HG02870 (cell line): ENCODE measurements around the gene UQCC5.

Source experiments
- ATAC-seq: cut with Tn5 transposase; IDR thresholded peaks from one replicate; pipeline ENCODE4 v1.9.1; 2021; ENCODE audit warnings: mild to moderate bottlenecking, moderate library complexity; ENCODE audit not compliant: unreplicated experiment

Gene UQCC5

DNA sequence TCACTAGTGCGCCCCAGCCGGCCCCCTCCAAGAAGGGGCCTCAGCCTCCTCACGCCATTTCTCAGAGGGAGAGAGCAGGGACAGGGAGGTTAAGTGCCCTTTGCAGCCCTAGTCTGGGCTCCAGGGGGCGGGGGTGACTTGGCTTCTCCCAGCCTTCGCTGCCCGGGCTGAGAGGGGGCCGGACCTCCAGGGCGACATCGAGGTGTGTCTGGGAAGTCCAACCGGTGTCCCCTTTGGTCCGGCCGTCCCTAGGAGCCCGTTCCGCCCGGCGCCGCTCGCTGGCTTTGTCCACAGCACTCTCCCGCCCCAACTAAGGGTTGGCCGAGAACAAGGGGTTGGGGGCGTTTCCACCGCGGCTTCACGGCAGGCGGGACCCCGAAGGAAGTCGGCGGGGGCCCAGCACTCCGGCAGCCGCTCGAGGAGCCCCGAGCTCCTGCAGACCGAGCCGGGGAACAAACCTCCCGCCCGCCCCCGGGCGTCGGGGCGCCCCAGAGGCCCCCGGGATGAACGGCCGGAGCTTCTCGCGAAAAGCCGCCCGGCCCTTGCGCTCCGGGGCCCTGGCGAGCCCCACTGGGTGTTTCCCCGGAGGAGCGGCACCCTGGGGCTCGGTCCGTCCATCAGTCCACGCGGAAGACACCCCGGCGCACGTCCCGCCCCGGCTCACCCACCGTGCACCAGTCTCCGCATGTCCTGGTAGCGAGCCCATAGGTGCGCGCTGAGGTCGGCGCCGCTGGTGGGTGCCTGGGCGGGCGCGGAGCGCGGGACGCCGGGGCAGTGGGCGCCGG, 3.4 kb upstream of the UQCC5 start:
- no peak for ATAC-seq

DNA sequence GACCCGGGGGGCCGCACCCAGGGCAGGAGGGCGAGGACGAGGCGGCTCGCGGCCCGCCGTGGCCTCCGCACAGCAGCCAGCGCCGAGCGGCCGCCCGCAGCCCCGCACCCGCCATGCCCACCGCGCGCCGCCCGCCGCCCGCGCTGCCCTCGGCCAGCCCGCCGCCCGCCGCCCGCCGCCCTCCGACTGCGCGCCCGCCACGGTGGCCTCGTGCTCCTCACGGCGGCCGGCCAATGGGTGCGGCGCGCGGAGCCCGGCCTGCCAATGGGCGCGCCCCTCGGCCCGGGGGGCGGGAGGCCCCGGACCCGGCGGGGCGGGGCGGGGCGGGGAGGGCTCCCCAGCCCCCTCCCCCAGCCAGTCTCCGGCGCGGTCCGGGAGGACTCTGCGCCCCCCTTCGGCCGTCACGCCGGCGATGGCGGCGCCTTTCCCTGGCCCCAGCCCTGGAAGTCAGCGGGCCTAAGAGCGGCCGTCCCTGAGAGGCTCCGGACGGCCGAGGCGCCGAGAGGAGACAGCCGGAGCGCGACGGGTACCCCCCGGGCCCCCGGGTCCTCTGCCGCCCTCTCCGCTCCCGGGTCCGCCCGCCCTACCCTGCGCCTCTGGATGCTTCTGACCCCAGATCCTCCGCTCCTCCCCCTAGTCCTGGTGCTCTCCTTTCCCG, 2.7 kb upstream of the UQCC5 start, which contains the start of gene NT5DC2:
NT5DC2 (minus strand) TSS at position 235 of the 658 bp plus-strand sequence; CDS start at position 115, 120 bp downstream.
- no peak for ATAC-seq

DNA sequence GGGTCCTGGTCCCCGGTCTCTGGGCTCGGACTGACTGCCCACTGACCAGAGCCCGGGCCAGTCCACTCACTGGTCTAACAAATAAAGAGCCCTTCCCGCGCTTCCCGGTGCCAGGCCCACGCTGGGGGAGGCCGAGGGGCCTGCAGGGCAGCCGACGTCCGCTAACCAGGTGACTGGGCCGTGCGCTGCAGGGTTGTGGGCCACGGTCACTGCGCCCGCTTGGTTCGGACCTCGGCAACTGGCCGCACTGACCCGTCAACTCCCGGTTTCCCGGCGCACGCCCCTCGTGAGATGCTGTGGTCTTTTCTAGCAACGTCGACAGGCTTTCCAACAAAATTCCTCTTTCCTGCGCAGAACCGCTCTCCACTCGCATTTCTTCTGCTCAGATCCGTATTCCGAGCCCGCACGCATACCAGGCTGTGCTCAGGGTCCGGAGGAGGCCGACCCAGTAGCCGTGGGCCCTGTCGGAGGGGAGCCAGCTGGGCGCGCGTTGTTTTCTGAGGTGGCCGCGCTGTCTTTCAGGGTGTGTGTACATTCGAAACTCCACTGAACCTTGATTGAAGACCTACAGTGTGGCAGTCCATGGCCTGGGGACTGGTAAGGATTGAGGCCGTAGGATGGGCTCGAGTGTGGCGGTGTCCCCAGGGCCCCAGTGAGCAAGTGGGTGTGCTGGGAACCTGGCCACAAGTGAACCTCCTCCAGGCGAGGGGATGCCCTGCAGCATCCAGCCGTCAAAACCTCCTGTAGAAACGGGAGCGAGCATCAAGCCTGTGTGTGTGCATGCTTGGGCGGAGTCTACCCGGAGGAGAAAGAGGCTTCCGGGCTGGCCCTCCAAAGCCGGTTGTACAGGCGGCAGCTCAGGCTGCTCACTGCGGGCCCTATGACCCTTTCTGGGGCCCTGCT, 1.9 kb upstream of the UQCC5 start:
- no peak for ATAC-seq

DNA sequence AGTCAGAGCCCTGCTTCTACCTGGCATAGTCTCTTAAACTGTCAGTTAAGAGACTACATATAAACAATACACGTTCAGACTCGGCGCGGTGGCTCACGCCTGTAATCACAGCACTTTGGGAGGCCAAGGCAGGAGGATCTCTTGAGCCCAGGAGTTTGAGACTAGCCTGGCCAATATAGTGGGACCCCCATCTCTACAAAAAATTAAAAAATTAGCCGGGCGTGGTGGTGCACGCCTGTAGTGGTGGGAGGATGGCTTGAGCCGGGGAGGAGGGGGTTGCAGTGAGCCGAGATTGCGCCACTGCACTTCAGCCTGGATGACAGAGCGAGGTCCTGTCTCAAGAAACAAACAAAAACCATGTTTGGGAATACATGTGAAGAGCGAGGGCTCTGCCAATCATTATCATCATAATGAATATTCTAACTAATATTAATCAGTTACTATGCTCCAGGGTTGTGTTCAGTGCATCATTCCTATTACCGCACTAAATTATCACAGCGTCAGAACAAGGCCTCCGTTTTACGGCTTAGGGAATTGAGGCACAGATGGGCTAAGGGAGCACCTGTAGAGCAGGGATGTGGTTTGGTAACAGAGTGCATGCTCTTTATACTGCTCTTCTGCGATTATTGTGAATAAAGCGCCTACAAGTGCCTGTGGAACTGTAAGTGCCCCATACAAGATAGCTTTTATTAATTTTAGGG, 844 bp upstream of the UQCC5 start:
- ATAC-seq, result no peak

DNA sequence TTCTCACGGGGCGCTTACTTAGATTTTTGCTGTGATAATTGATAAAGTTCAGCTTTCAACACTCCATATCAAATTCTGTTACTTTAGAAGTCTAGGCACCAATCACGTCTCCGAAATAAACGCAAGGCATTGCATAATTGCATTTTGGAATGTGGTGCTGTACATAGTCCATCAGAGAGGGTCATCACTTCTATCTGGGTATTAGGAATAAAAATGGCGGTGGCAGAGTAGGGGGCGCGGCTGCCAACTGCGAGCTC, 365 bp upstream of the UQCC5 start:
- no peak for ATAC-seq

DNA sequence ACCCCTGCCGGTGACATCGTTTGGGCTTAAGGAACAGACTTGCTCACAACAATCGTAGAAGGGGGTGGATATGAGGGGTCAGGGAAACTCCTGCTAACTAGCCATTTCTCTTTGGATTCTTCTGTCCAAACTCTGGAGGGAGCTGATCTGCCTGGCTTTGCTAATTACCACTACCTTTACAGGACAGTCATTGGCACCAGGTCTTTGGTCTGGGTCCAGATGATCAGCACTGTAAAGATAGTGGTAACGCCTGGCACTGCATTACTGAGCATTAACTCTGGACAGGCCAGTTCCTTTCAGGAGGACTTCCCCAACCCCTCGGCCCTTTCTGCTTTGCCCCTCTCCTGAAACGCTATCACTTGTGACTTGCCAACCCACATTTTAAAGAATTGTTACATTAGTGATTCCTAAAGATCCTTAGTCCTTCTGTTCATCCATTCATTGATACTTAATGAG, 788 bp downstream of the UQCC5 start:
- no peak for ATAC-seq

DNA sequence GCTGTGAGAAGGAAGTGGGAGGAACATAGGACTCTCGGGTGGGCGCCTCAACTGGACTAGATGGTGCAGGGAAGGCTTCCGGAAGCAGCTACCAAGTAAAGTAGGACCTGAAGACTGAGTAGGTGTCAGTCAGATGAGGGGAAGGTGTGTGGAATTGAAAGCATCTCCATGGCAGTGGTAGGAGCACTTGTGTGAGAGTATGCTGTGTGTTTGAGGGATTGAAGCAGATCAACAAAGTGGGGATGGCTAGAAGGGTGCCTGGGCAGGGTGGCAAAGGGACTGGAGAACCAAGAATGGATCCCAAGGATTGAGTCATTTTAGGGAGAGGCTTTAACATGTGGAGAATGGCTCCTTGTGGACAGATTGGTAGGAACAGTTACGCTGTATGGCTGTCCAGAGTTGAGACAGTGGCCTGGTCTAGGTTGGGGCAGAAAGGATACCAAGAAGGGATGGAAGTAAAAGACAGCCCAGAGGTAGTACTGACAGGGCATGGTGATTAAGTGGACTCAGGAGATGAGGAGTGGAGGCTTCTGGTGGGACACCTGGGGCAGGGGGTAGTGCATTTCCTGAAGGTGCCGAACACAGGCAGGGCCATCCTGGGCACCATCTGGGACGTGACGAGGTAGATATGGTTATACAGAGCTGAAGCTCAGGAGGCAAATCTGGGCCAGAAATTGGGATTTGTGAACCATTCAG, 1.5 kb downstream of the UQCC5 start:
- no peak for ATAC-seq

DNA sequence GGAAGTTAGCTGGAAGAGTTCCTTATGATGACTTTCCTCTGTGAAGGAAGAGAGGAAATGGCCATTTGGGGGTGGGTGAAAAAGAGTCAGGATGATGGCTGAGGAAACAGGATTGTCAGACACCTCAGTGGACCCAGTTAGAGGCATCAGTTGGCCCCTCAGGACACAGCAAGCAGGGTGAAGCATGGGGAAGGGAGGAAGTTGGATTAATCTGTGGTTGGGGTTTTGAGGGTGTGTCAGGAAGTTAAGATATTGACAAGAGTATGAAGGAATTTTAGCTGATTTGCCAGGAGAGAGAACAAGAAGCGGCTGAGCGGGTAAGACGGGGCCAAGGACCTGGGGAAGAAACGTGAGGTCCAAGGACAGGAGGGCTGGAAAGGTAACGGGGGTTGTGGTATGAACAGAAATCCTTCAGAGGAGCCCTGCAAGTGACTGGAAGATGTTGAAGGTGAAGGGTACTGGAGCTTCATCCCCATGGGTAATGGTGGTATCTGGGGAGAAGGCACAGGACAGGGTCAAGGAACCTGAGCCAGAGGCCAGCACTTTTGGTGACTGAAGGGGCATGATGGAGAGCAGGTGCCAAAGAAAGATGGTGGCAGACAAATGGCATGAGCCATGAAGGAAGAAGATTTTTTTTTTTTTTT, 2.7 kb downstream of the UQCC5 start:
- no peak for ATAC-seq

DNA sequence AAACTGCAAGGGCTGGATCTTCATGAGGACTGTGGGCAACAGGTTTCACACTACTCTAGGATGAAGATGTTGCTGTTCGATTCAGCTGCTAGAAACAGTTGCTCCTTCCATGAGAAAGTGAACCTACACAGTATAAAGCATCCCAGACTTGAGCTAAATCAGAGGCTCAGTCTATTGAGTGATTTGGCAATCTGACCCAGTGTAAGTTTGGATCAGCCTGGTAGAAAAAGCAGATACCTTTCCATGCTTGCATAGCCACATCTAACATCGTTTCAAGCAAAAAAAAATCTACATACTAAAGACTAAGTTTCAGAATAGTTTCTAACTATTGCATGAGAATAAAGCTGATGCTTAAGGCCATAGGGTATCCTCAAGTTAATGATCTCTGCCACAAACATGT, 4.6 kb downstream of the UQCC5 start:
- no peak for ATAC-seq

DNA sequence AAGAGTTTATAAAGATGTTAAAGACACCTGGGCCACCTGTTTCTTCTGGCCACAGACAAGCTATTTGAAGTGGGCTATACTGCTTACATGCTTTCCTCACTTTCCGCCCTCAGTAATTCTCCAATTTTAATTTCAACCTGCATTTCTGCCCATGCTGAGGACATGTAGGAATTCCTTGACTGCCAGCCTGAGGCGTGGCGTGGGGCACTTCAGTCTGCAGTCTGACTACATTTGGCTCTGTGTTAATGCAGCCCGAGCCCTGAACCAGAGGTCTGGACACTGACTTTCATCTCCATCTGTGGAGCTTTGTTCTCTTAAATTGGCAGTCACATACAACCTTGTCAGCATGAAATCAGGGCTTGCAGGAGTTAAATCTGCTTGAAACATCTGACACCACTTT, 8.5 kb downstream of the UQCC5 start:
- ATAC-seq, result no peak

DNA sequence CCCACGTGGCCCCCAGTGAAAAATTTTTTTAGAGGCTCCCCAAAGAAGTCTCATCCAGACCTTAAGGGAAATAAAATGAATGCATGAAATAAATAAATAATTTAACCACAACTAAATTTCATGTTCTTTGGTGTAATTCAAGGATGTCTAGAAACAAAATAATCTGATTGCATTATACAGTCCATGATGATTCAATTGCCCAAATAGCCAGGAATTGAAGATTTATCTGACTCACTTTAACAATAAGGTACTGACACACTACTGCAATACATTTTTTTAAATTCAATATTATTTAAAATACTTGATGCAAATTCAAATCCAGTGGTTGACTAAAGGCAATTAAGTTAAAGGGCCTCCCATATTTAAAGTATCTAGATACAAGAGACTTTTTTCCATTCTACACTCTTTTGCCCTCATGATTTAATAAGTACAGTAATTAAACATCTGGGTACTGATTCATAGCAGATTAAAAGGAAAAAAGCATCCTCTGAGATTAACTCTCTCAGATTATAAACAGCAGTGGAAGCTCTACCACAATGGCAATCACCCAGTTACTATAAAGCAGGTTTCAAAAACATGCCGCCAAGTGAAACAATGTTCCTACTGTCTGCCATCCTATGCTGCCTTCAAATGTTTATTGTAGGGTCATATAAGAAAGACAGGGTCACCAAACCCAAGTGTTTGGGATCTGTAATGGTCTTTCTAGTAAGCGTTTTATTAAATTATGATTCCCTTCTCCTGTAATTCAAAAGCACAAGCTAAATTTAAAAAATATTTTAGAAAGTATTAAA, 9.9 kb downstream of the UQCC5 start:
- no peak for ATAC-seq

DNA sequence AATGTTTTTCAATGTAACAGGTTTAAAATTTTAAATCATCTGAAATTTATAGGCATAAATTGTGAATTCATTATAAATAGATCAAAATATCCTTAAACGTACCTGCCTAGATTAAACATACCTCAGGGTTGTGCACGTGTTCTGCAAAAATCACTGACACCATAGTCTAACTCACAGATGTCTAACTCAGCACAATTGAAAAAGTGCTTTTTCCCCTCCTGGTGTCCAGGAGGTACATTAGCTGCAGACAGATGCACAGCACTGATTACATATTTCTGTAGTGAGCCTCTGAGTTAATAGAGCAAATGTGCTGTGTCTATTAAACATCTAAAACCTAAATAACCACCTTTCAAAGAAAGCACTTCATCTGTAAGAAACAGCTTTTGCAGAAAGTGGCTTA, 10.7 kb downstream of the UQCC5 start:
- no peak for ATAC-seq

DNA sequence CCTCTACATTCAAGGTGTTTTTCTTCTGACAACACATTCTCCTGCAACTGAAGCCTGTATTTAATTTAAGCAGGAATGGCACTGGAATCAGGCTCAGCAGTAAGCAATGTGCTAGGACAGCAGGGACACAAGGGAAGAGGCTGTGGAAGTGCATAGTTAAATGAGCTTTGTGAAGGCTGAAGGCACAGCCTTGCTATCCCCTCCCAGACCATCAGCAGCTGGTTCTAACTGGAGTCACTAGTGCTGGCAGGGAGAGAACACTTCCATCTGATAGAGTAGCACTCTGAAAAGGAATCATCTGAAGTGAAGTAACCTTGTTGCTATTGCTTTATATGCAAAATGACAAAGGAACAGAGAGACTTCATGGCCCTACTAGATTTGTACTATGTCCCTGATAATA, 14.7 kb downstream of the UQCC5 start:
- no peak for ATAC-seq

DNA sequence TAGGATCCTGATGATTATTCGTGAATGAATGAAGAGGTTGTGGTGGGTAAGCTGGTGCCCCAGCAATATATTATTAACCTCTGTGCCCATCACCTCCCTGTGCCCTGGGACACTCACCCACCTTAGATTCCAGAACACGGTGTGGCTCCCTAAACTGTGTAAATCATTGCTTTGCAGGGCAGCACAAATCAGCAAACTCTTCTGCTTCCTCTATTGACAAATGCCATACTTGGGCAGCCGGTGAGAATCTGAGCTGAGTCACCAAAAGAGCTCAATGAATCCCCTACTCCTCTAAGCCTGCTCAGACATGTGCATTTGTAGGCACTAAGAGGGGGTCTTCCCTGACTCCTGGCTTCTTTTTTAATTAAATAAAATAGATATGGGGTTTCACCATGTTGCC, 15.7 kb downstream of the UQCC5 start:
- no peak for ATAC-seq

DNA sequence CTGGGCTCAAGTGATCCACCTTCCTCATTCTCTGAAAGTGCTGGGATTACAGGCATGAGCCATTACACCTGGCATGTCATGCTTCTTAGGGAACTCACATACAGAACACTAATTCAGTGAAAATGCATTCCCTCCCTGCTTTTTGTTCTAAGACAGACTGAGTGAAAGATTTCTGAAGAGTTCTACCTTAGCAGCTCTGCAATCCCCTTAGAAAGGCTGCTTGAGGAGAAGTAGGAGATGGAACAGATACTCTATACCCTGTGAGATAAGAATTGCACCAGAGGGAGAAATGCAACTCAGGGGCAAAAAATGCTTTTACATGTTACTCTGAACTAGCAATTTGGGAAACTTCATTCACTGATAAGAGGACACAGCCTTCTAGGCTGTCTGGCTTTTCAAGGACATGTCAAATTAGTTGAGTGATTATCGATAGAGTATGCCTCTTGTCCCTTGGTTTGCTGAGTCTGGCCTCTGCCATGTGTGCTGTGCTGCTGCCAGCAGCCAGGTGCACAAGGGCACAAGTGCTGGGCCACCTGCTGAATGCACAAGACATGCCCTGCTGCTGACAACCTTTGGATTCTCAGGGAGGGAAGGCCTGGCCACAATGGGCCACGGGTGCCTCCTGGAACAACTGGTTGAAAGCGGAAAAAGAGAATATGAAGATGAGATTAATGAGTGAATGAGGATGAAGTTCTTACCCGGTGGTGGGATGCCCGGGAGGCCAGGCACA, 17.8 kb downstream of the UQCC5 start:
- ATAC-seq, result no peak

DNA sequence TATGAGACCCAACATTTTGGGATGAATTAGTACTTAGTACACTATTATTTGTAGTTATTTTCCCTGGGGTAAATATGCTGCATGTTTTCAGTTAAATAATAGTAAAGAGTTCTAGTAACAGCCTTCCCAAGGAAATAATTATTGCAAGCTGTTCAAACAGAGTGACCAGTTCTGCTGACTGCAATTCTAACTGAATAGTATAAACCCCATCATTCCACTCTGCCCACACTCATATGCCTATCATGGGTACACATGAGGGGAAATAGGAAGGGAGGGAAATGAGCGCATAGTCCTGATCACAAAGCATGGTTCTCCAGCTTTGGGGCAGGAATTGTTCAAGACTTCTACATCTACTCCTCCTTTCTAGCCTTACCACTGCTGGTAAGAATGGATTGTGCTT, 18.7 kb downstream of the UQCC5 start:
- no peak for ATAC-seq

DNA sequence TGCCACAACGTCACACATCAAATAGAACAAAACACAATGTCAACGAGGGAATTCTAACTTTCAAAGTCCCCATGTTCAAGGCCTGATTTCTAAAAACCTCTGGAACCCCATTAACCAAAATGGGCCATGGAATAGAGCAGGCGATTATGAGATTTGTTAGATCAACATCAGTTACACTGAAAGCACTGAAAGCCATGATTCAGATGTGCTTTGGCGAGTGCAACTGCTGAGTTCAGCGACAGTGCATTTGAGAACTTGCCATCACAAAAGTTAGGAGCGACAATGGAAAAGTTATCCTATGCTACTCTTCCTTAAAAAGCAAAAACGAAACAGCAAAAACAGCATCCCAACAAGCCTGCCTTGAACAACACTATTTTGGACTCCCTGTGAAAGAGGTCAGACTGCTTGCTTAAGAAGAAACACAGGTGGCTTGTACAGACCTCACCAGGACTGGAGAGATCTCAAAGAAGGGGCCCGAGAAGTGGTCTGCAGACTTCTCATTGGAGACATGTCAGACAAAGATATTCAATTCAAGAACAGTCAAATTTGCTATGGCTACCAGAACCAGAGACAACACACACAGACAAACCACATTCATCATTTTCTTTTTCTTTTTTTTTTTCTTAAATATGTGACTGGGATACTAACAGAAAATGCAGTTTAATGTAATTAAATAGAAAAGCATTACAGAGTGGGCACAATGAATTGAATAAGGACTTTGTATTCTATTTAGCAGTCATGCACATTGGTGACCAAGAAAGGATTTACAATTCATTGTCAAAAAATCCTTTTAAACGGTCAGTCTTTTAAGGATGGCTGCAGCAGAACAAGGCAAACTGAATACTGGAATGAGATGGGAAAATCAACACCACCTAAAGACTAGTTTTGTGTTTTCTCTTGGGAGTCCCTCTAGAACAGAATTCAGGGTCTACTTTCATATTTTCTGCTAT, 20.9 kb downstream of the UQCC5 start:
- ATAC-seq, result no peak
